GM18858 (cell line): ENCODE measurements around the gene BPHL.
"Not testable (repeated sequence)": the region's sequence is repeated elsewhere in the genome, so short reads cannot be mapped to it uniquely, and the experiment has no call there.

Experiments
- ATAC-seq: cut with Tn5 transposase; IDR thresholded peaks from one replicate; pipeline ENCODE4 v1.9.1; 2021; ENCODE audit not compliant: unreplicated experiment

BPHL gene

DNA sequence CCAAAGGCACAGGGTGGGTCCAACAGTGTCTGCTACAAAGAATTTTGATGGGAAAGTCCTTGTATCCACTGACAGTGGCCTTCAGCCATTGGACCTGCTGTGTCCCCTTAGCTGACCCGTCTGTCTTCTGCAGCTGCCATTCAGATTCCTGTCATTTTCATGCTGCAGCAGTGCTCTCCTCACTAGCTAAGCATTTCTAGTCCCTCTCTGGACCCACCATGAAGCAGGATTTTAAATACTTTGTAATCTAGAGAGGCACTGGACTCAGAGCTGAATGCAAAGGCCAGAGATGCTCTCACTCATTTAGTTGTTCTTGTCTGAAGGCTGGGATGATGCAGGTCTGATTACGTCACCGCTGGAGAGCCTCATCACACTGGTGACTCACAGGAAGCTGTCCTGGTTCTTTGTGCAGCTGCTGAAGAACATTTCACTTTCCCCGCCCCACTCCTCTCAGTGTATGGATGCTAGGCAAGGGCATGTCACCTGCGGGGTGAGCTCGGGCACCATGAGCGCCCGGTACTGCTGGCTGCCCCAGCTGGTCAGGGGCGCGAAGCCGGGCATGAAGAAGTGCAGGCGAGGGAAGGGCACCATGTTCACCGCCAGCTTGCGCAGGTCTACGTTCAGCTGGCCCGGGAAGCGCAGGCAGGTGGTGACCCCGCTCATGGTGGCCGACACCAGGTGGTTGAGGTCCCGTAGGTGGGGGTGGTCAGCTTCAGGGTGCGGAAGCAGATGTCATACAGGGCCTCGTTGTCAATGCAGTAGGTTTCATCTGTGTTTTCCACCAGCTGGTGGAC is 58.2 kb downstream of the BPHL start:
- ATAC-seq, result no peak

GRCh38 chr6:3178666-3179065 is 60.2 kb downstream of the BPHL start:
- not testable (repeated sequence) for ATAC-seq

GRCh38 chr6:3179945-3180344 is 61.4 kb downstream of the BPHL start:
- ATAC-seq, result not testable (repeated sequence)

DNA sequence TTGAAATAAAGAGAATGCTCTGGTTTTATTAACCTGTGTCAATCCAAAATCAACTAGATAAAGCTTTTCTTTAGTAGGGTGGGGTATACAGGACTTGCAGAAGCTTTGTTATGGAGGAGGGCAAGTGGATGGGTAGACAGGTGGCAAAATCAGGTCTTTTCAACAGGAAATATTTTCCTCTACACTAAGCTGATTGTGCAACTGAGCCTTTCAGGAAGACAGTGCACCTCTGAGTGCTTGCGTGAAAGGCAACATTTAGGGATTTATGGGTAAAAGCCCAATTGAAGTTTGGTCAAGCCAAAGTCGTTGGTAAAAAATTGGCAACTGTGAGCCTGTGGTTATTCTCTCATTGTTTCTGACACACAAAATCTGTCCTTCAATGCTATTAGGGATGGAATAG is 62.6 kb downstream of the BPHL start:
- no peak for ATAC-seq

- ATAC-seq, result no peak
These were observed 64.6 kb downstream of the BPHL start for GRCh38 chr6:3183066-3183465.

GRCh38 chr6:3186974-3187382 is 68.5 kb downstream of the BPHL start:
- ATAC-seq, result no peak

GRCh38 chr6:3188262-3188661 is 69.8 kb downstream of the BPHL start:
- ATAC-seq, result no peak

- ATAC-seq, result not testable (repeated sequence)
These were observed 70.7 kb downstream of the BPHL start for GRCh38 chr6:3189192-3189591.

DNA sequence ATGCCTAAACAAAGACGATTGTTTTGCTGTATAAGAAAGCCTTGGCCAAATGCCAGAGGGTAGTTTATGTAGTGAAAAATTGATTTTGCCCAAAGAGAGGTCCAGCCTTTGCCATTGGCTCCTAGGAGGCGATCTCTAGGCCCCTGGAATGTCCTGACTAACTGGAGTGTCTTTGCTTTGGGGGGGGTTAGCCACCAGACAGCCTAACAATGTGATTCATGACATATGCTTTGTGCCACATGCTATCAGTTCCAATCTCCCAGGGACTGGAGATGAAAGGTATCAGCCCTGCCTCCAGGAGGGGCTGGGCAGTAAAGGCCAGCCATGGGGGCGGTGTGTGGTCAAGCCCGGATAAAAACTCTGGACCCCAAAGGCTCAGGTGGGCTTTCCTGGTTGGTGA is 71.5 kb downstream of the BPHL start:
- no peak for ATAC-seq

DNA sequence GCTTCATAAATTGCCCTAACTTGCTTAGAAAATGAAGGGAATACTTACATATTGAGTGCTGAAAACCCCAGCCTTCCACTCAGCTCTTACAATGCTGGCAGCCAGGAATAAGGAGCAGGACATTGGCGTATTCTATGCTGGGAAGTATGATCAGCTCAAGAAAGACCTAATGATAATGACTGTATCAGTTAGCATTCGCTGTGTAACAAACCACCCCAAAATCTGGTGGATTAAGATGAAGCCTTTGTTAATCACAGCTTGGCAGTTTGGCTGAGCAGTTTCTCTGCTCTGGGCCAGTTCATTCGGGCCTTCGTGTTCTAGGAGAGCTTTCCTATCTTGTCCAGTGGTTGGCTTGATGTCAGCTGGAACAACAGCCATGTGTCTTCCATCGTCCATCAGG is 72.3 kb downstream of the BPHL start:
- no peak for ATAC-seq

GRCh38 chr6:3193102-3193849 is 74.8 kb downstream of the BPHL start:
- no peak for ATAC-seq

GRCh38 chr6:3194535-3195419 is 76.3 kb downstream of the BPHL start:
- ATAC-seq, result no peak

GRCh38 chr6:3195420-3195694 is 76.8 kb downstream of the BPHL start:
- ATAC-seq, result no peak

DNA sequence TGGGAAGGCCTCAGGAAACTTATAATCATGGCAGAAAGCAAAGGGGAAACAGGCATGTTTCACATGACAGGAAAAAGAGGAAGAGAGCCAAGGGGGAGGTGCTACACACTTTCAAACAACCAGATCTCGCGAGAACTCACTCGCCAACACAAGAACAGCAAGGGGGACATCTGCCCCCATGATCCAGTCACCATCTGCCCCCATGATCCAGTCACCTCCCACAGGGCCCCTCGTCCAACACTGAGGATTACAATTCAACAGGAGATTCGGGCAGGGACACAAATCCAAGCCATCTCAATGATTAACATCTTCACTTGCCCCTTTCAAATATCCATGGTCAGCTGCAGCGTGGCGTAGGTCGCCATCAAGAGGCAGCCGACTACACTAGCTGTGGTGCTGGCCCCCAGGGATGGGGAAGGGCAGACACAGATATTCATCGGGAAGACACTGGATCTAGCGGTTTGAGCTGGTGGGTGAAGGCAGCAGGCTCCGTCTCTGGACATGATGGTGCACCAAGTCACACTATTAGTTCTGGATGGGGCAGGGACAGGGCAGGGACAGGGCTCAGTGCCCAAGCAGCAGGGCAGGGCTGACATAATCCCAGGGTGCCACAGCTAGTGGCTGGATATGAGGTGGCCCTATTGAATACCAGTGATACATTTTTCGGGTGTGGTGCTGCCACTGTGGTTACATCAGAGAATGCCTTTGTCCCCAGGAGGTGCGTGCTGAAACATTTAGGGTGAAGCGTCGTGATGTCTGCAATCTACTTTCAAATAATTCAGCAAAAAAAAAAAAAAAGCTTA is 77.4 kb downstream of the BPHL start:
- no peak for ATAC-seq

GRCh38 chr6:3196770-3197169 is 78.3 kb downstream of the BPHL start:
- no peak for ATAC-seq

GRCh38 chr6:3197734-3198133 is 79.2 kb downstream of the BPHL start:
- not testable (repeated sequence) for ATAC-seq

GRCh38 chr6:3199382-3199781 is 80.9 kb downstream of the BPHL start:
- no peak for ATAC-seq

DNA sequence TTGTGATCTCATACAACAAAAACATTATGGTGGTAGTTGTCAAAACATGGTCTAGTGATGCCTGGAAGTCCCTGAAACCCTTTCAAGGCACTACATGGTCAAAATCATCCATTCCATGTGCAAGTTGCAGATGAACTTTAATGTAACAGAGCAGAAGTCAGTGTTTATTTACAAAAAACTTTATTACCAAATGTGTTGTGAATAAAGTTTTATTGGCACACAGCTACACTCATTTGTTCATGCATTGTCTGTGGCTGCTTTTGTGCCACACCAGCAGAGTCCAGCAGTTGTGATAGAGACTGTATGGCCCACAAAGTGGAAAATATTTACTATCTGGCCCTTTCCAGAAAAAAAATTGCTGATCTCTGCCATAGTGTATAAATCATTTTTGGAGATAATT is 82.2 kb downstream of the BPHL start:
- no peak for ATAC-seq

- ATAC-seq, result no peak
These were observed 82.9 kb downstream of the BPHL start for GRCh38 chr6:3201388-3201787.
